Liver (tissue), 9 donors: Measurements from ENCODE around the gene INHBB. TPM values are rescaled to one million over a fixed set of nuclear protein-coding genes. Genes with fewer than 3 reads are reported as not detected.

Experiments used
- DNase-seq: peaks from one replicate; pipeline ENCODE4 v3.0.0-alpha.2; 2017; ENCODE audit warnings: low spot score
- H3K27ac ChIP-seq, 2 donors: one replicate each; pipeline ENCODE4 v1.7.0; 2013; ENCODE audit warnings: inconsistent platforms in 2 of 2, low read length in 2 of 2, control low read depth in 1 of 2, low read depth in 1 of 2, mild to moderate bottlenecking in 1 of 2
- H3K27me3 ChIP-seq, 4 donors: one replicate each; pipeline versions ENCODE4 v1.6.1 to v1.7.0; 2013; ENCODE audit warnings: low read length in 3 of 4, inconsistent platforms in 1 of 4, mild to moderate bottlenecking in 1 of 4, moderate library complexity in 1 of 4; ENCODE audit not compliant: control insufficient read depth in 4 of 4, insufficient read depth in 4 of 4
- H3K36me3 ChIP-seq, 4 donors: one replicate each; pipeline versions ENCODE4 v1.6.1 to v1.7.0; 2013; ENCODE audit warnings: low read length in 3 of 4, mild to moderate bottlenecking in 3 of 4, low read depth in 1 of 4, moderate library complexity in 1 of 4; ENCODE audit not compliant: control insufficient read depth in 4 of 4, insufficient read depth in 3 of 4
- H3K4me1 ChIP-seq, 4 donors: one replicate each; pipeline versions ENCODE4 v1.6.1 to v1.7.0; 2013; ENCODE audit warnings: low read length in 3 of 4, mild to moderate bottlenecking in 3 of 4, moderate library complexity in 1 of 4; ENCODE audit not compliant: control insufficient read depth in 4 of 4, insufficient read depth in 4 of 4
- H3K4me3 ChIP-seq, 3 donors: one replicate each; pipeline versions ENCODE4 v1.6.1 to v1.7.0; 2013; ENCODE audit warnings: low read length in 3 of 3, control low read depth in 1 of 3, low read depth in 1 of 3, mild to moderate bottlenecking in 1 of 3
- H3K9ac ChIP-seq, 2 donors: one replicate each; pipeline ENCODE4 v1.7.0; 2013; ENCODE audit warnings: low read length in 2 of 2, mild to moderate bottlenecking in 2 of 2, moderate library complexity in 2 of 2, control low read depth in 1 of 2, low read depth in 1 of 2
- H3K9me3 ChIP-seq, 4 donors: one replicate each; pipeline versions ENCODE4 v1.6.1 to v1.7.0; 2013; ENCODE audit warnings: low read length in 3 of 4; ENCODE audit not compliant: control insufficient read depth in 4 of 4
- ATF3 ChIP-seq: IDR thresholded peaks from 2 replicates; pipeline ENCODE4 v1.6.1; 2016; ENCODE audit warnings: antibody characterized with exemption
- CTCF ChIP-seq: fragments of 150-350 bp; IDR thresholded peaks from 2 replicates; pipeline ENCODE4 v1.5.1; 2017; ENCODE audit warnings: improper control_type of control experiment, low read depth, low read length; ENCODE audit not compliant: missing input control
- EGR1 ChIP-seq, 2 donors: IDR thresholded peaks; 2 replicates each; pipeline ENCODE4 v1.6.1; 2016 to 2018; ENCODE audit warnings: antibody characterized with exemption in 2 of 2, low read depth in 2 of 2
- FOXA1 ChIP-seq: IDR thresholded peaks from 2 replicates; pipeline ENCODE4 v1.6.1; 2016; ENCODE audit warnings: antibody characterized with exemption
- FOXA2 ChIP-seq: IDR thresholded peaks from 2 replicates; pipeline ENCODE4 v1.6.1; 2016; ENCODE audit warnings: antibody characterized with exemption
- GABPA ChIP-seq, 2 donors: IDR thresholded peaks in 1 of 2; conservative IDR thresholded peaks in 1 of 2; 2 replicates each; pipeline ENCODE4 v1.6.1; 2016; ENCODE audit warnings: antibody characterized with exemption in 2 of 2, mild to moderate bottlenecking in 1 of 2, moderate library complexity in 1 of 2
- HNF4A ChIP-seq, 2 donors: conservative IDR thresholded peaks; 2 replicates each; pipeline ENCODE4 v1.6.1; 2016; ENCODE audit warnings: antibody characterized with exemption in 2 of 2, mild to moderate bottlenecking in 2 of 2
- HNF4G ChIP-seq: IDR thresholded peaks from 2 replicates; pipeline ENCODE4 v1.6.1; 2016; ENCODE audit warnings: antibody characterized with exemption
- JUND ChIP-seq, 2 donors: IDR thresholded peaks; 2 replicates each; pipeline ENCODE4 v1.6.1; 2016; ENCODE audit warnings: antibody characterized with exemption in 2 of 2
- MAX ChIP-seq: IDR thresholded peaks from 2 replicates; pipeline ENCODE4 v1.6.1; 2016; ENCODE audit warnings: antibody characterized with exemption
- NR2F2 ChIP-seq: IDR thresholded peaks from 2 replicates; pipeline ENCODE4 v1.6.1; 2016; ENCODE audit warnings: antibody characterized with exemption
- RAD21 ChIP-seq, 2 donors: IDR thresholded peaks; 2 replicates each; pipeline ENCODE4 v1.6.1; 2016; ENCODE audit warnings: antibody characterized with exemption in 2 of 2, mild to moderate bottlenecking in 2 of 2
- REST ChIP-seq: IDR thresholded peaks from 2 replicates; pipeline ENCODE4 v1.6.1; 2016; ENCODE audit warnings: antibody characterized with exemption, mild to moderate bottlenecking
- RXRA ChIP-seq, 2 donors: IDR thresholded peaks; 2 replicates each; pipeline ENCODE4 v1.6.1; 2017 to 2018; ENCODE audit warnings: antibody characterized with exemption in 2 of 2, mild to moderate bottlenecking in 1 of 2
- SP1 ChIP-seq: IDR thresholded peaks from 2 replicates; pipeline ENCODE4 v1.6.1; 2018; ENCODE audit warnings: antibody characterized with exemption, mild to moderate bottlenecking
- TAF1 ChIP-seq: conservative IDR thresholded peaks from 2 replicates; pipeline ENCODE4 v1.6.1; 2016; ENCODE audit warnings: antibody characterized with exemption, mild to moderate bottlenecking
- YY1 ChIP-seq: IDR thresholded peaks from 2 replicates; pipeline ENCODE4 v1.6.1; 2016; ENCODE audit warnings: antibody characterized with exemption, mild to moderate bottlenecking
- ZBTB33 ChIP-seq: IDR thresholded peaks from 2 replicates; pipeline ENCODE4 v1.6.1; 2016; ENCODE audit warnings: antibody characterized with exemption
- WGBS: extraction: QIAGEN DNeasy Blood & Tissue Kit; methylation state at CpG from one replicate; pipeline ENCODE4 v1.1.7; 2013; 5-methylcytosine and 5-hydroxymethylcytosine counted together
- polyA plus RNA-seq, 2 donors: library from polyadenylated mRNA; stranded (reverse) in 1 of 2; unstranded in 1 of 2; fragments of 200-250 nt in 1 of 2; fragments of >200 nt in 1 of 2; fragmentation: Nextera tagmentation in 1 of 2; extraction: Ambion mirVana in 1 of 2; gene quantifications; one replicate each; pipeline versions ENCODE4 v1.2.1 to v1.2.3, GENCODE V29; 2013 to 2015
- total RNA-seq, 2 donors: library from RNA; depleted of rRNA; stranded (reverse); fragments of >200 nt; gene quantifications; one replicate each; pipeline ENCODE4 v1.2.3, GENCODE V29; 2014
- donor health status: healthy.
- donor health status: healthy.
- donor health status: healthy.
- donor health status: healthy.
- donor health status: healthy.

Gene INHBB
- total and polyA plus RNA-seq, 4 donors = 0.36 to 7.4 (median 2.1) TPM

GRCh38 chr2:120347396-120348060 lies 1.6 kb downstream of the INHBB start:
- H3K4me3 ChIP-seq = peak overlapping the region; percentile 49 to 63 (median 62)
- H3K9ac ChIP-seq = peak overlapping the region; percentile 60 to 78
- peaks cover 9 to 46% (median 32%) of the 10 kb centered on the region in 4 donors for H3K4me1 ChIP-seq
- TF ChIP-seq MAX (no peak), REST (peak; percentile 96)
- H3K9me3 ChIP-seq = no peaks in the 10 kb centered on the region
- DNase-seq = no peak
- 6% methylated on average over 27 of the region's 27 CpGs for WGBS
- peaks cover 0 to 13% (median 2%) of the 10 kb centered on the region in 4 donors for H3K36me3 ChIP-seq
- H3K27ac ChIP-seq = peak overlapping the region; percentile 69 to 79
- no peaks in the 10 kb centered on the region for H3K27me3 ChIP-seq

GRCh38 chr2:120348134-120348736 lies 2.3 kb downstream of the INHBB start:
- 16% methylated on average over 7 of the region's 7 CpGs for WGBS
- Histone ChIP-seq H3K36me3 (peaks cover 0 to 13% (median 2%) of the 10 kb centered on the region in 4 donors), H3K4me1 (peaks cover 9 to 44% (median 29%) of the 10 kb centered on the region in 4 donors), H3K27ac (peak overlapping the region; percentile 63 to 69), H3K9me3 (no peaks in the 10 kb centered on the region), H3K9ac (peak overlapping the region in 1 of 2 donors; percentile 78), H3K4me3 (peak overlapping the region in 1 of 3 donors; percentile 63), H3K27me3 (no peaks in the 10 kb centered on the region)
- DNase-seq = no peak
- TF ChIP-seq YY1 (no peak), ZBTB33 (no peak), FOXA1 (peak; percentile 79), RXRA (IDR thresholded peaks at IDR 0.05) (peak; percentile 26 to 55), SP1 (peak; percentile 57), ATF3 (no peak), NR2F2 (no peak), RAD21 (IDR thresholded peaks at IDR 0.05) (peak in 1 of 2 donors; percentile 57), JUND (IDR thresholded peaks at IDR 0.05) (peak in 1 of 2 donors; percentile 47), HNF4G (no peak), TAF1 (no peak), FOXA2 (peak; percentile 92), HNF4A (conservative IDR thresholded peaks at IDR 0.05) (peak; percentile 26 to 52), GABPA (IDR thresholded peaks at IDR 0.05 in 1 of 2, conservative IDR thresholded peaks at IDR 0.05 in 1 of 2) (no peak), EGR1 (IDR thresholded peaks at IDR 0.05; ENCODE audit: low read depth in 2 of 2) (no peak), CTCF (no peak), REST (peak; percentile 83), MAX (no peak)
